ENCODE measurements around the gene RPP25L.

GRCh38 chr9:34625186-34625486 is 13.2 kb upstream of the RPP25L start:
- TF ChIP-seq CTCF (IDR thresholded peaks at IDR 0.05) (no peak), POLR2A (IDR thresholded peaks at IDR 0.05) (no peak)
